ENCODE data around the gene FRMD1. TPM values are rescaled to one million over a fixed set of nuclear protein-coding genes. Genes with fewer than 3 reads are reported as not detected.

Gene FRMD1
- total and polyA plus RNA-seq, 2 of the 8 experiments (the other 6 are each of a cell fraction or from before 2014, with no cell fraction given), result 0.36 TPM; not detected in 1

GRCh38 chr6:168033791-168034190, 45.2 kb downstream of the FRMD1 start:
- no peak overlapping the region for H2AK5ac ChIP-seq (ENCODE audit: low read depth, low read length)
- H3K4ac ChIP-seq (replicated peaks; ENCODE audit: insufficient read length, low read depth, low read length), result no peak overlapping the region
- DNase-seq (ENCODE audit: low read depth in 1 of 2, low spot score in 2 of 2), result no peak
- H3K4me2 ChIP-seq (ENCODE audit: insufficient read depth in 1 of 2, low read depth in 2 of 2, low read length in 2 of 2), result no peak overlapping the region
- no peak overlapping the region for H2BK120ac ChIP-seq (replicated peaks; ENCODE audit: low read depth, low read length)
- H4K5ac ChIP-seq (ENCODE audit: insufficient read length, low read depth, low read length), result no peak overlapping the region
- H4K8ac ChIP-seq (ENCODE audit: extremely low read depth, insufficient read depth, low read length), result no peak overlapping the region
- TF ChIP-seq KDM1A (IDR thresholded peaks at IDR 0.05; ENCODE audit: borderline replicate concordance, low read length), result no peak
- TF ChIP-seq CHD2 (IDR thresholded peaks at IDR 0.05; ENCODE audit: low read length), result no peak
- TF ChIP-seq GABPA (IDR thresholded peaks at IDR 0.05; ENCODE audit: borderline replicate concordance, insufficient read depth, low read length), result no peak
- TF ChIP-seq POLR2AphosphoS5 (IDR thresholded peaks at IDR 0.05; ENCODE audit: low read depth, low read length), result no peak
- TF ChIP-seq CHD1 (IDR thresholded peaks at IDR 0.05; ENCODE audit: low read depth, low read length), result no peak
- no peak for TF ChIP-seq RAD21 (IDR thresholded peaks at IDR 0.05 in 1 of 2, conservative IDR thresholded peaks at IDR 0.05 in 1 of 2; ENCODE audit: low read depth in 2 of 2, low read length in 2 of 2)
- TF ChIP-seq SP1 (IDR thresholded peaks at IDR 0.05; ENCODE audit: low read depth, low read length), result no peak
- H3K4me3 ChIP-seq (ENCODE audit: extremely low read depth in 1 of 4, insufficient read depth in 2 of 4, low read depth in 3 of 4, low read length in 4 of 4), result no peak overlapping the region
- H2AFZ ChIP-seq (ENCODE audit: low read length), result no peak overlapping the region
- no peak overlapping the region for H3K27ac ChIP-seq (ENCODE audit: low read depth, low read length)
- H2BK15ac ChIP-seq (ENCODE audit: low read length), result no peak overlapping the region
- no peak overlapping the region for H3K23ac ChIP-seq (ENCODE audit: insufficient read length)
- H2BK12ac ChIP-seq (ENCODE audit: low read depth, low read length), result no peak overlapping the region
- H2BK5ac ChIP-seq (ENCODE audit: low read depth, low read length), result no peak overlapping the region
- no peak overlapping the region for H4K91ac ChIP-seq (replicated peaks; ENCODE audit: insufficient read length, low read length)
- H3K9me3 ChIP-seq (ENCODE audit: insufficient read depth in 2 of 2, low read depth in 1 of 2, low read length in 1 of 2), result peaks cover 8% of the 10 kb centered on the region in 2 experiments; a peak in 3 of 4 replicates
- WGBS, 2 experiments (ENCODE audit: extremely low coverage in 1 of 2, insufficient coverage in 1 of 2, insufficient read length in 1 of 2, insufficient replicate concordance in 2 of 2, low coverage in 1 of 2, low lambda C conversion rate in 2 of 2, missing lambda C conversion rate in 1 of 2), result 97% methylated on average over 12 of the region's 12 CpGs; no CpG with 5 or more reads in 1 of the 2 experiments
- no peak overlapping the region for H3K14ac ChIP-seq (ENCODE audit: insufficient read length)
- no peaks in the 10 kb centered on the region for H3K79me2 ChIP-seq (ENCODE audit: control insufficient read depth in 1 of 2, insufficient read depth in 2 of 2, low read length in 2 of 2)
- no peaks in the 10 kb centered on the region for H4K20me1 ChIP-seq (replicated peaks in 1 of 2; ENCODE audit: control insufficient read depth in 1 of 2, insufficient read depth in 2 of 2, low read length in 2 of 2)
- H3K56ac ChIP-seq (replicated peaks; ENCODE audit: insufficient read length, low read depth, low read length), result no peak overlapping the region
- no peaks in the 10 kb centered on the region for H3K79me1 ChIP-seq (ENCODE audit: low read depth, low read length)
- no peaks in the 10 kb centered on the region; a peak in 1 of 7 replicates for H3K27me3 ChIP-seq (replicated peaks in 1 of 4; ENCODE audit: control insufficient read depth in 3 of 4, extremely low read depth in 1 of 4, insufficient read depth in 3 of 4, low read length in 3 of 4)
- no peak overlapping the region for H3K18ac ChIP-seq (ENCODE audit: extremely low read depth, low read length)
- ChIA-PET POLR2A (ENCODE audit: partially characterized antibody) (no interaction called here), CTCF (ENCODE audit: partially characterized antibody) (interaction anchor here (0.6 to 1.7 kb wide), 3 partner anchors 23 to 27 kb away, joined by 3 to 6 read pairs (median 5); no protein-coding TSS in a partner anchor)
- no peak overlapping the region for H3K9ac ChIP-seq (replicated peaks in 1 of 4; ENCODE audit: extremely low read depth in 1 of 4, low read depth in 3 of 4, low read length in 3 of 4)
- H3K36me3 ChIP-seq (ENCODE audit: control insufficient read depth in 2 of 4, insufficient read depth in 4 of 4, low read length in 3 of 4), result no peaks in the 10 kb centered on the region
- peaks cover 0 to 8% (median 2%) of the 10 kb centered on the region in 4 experiments; a peak in 3 of 7 replicates for H3K4me1 ChIP-seq (replicated peaks in 1 of 4; ENCODE audit: control insufficient read depth in 3 of 4, insufficient read depth in 4 of 4, low read length in 3 of 4)
- H3K23me2 ChIP-seq (ENCODE audit: low read depth, low read length), result no peaks in the 10 kb centered on the region
- FAIRE-seq, result no peak
- no peak overlapping the region for H2BK20ac ChIP-seq (ENCODE audit: low read length)
